GM21619 (cell line): ENCODE measurements around the gene COG3.

Source experiments
- ATAC-seq: cut with Tn5 transposase; IDR thresholded peaks from one replicate; pipeline ENCODE4 v1.9.1; 2021; ENCODE audit not compliant: unreplicated experiment

The COG3 gene

DNA sequence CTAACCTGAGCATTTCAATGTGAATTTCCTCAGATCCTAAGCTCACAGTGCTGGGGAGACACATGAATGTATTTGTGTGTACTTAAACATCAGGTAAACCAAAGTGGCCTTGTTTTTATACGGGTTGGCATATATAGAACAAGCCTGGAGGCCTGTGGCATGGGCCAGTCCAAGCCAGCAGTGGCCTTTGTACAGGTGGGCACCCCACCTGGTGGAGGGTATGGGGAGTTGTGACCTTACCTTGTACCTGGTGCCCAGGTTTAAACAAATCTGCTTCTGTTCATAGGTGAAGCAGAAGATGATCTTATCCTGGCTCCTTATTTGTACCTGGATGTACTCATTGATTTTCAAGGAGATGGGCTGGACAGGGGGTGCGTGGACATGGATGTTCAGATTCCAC is 79.8 kb downstream of the COG3 start:
- no peak for ATAC-seq

DNA sequence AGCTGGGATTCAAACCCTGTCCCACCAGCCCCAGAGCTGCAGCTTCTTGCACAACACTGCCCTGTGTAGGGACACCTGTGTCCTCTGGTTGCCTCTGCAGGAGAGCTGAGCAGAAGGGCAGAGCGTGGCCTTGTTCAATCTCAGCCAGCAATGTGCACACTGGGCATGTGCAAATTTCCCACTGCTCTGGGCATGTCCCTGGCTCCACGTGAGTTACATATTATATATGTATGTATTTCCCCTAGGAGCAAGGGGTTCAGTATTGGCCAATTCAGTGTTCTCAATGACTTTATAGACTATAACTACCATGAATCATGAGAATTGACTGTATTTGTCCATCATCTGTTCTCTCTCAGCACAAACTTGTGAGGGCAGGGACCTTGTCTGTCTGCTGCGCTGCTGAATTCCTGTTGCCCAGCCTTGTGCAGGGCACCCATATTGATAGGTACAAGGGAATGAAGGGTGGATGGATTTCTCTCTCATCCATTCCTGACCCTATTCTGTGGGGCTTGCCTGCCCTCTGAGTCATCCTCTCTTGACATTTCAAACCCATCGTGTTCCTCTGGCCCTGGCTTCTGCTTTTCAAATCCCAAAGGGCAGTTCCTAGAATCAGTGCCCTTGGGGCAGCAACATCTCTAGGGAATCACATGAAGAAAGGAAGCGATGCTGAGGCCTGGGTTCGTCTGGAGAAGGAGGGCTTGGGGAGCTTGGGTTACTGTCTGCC is 81.1 kb downstream of the COG3 start:
- no peak for ATAC-seq

DNA sequence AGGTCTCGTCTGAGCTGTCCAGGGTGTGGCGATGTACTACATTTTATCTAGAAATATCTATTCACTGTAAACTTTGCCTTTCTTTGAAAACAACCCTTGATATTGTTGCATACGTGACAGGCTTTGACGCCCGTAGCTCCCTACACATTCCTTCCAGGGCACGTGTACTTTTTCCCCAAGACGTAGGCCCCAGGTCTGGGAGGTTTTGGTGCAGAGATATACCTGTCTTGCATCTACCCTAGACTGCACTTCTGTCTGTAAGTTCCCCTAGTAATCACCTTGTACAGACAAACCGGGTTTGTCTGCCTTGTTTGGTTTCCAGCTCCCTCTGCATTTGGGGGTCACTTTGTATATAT is 81.6 kb downstream of the COG3 start:
- ATAC-seq = no peak

DNA sequence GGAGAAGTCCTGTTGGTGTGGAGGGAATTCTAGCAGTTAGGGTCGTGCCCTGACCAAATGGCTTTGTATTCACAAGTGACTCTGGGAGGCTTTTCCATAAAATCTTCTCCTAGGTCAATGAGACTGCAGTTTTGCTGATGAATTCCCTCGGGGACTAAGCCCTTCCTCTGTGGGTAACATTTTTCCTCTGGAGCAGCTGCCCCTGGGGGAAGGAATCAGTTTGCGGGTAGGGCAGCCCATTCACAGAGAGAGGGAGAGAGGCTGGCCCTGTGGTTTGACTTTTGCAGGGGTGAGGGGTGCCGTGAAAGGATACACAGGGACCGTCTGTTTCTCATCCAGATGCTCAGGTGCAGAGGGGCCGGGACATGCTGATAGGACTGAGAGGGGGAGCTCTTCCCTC is 83.5 kb downstream of the COG3 start:
- no peak for ATAC-seq

DNA sequence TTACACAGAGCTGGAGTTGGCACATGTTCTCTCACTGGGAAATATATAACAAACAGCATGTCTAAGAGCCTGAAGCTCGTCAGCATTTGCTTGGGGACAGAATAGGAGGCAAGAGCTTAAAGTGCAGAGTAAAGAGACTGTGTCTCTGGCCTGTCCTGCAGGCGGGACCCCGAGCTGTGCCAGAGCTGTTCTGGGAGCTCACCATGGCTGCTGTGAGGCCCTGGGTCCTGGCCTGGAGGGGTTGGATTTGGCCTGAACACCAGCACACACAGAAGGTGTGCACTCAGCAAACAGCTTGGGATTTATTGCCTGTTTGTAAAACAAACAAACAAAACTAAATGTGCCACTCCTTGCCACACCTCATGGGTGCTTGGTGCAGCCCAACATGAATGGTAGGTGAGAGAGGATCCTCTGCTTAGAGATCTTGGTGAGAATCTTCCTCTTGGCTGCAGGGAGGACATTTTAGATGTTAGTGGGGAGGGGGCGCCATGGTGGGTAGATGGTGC is 89.9 kb downstream of the COG3 start:
- no peak for ATAC-seq

DNA sequence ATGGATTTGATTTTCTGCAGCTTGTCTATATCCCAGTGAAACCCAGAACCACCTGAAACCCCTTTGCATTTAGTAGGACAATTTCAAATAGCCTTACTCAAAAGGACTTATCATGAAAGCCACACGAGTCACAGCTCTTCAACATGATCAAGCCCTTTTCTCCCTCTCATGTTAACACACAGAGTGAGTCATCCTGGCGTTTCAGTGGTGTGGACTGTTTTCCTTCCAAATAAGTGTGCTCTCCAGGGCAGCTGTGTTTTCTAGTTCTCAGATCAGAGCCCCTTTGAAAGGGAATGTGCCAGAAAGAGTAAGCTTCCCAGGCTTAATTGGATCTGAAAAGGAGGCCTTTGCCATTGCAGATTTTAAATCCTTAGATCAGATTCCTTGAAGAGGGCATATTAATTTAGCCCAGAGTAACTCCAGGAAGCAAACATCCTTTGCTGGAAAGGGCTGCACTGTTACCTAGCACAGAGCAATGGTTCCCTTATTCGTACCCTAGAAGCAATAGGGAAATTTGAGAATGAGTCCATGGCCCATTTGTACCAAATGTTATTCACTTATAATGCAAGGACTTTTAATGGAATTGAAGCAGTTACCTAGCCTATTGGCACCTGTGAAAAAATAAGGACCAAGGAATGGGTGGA is 99.5 kb downstream of the COG3 start:
- ATAC-seq = no peak

DNA sequence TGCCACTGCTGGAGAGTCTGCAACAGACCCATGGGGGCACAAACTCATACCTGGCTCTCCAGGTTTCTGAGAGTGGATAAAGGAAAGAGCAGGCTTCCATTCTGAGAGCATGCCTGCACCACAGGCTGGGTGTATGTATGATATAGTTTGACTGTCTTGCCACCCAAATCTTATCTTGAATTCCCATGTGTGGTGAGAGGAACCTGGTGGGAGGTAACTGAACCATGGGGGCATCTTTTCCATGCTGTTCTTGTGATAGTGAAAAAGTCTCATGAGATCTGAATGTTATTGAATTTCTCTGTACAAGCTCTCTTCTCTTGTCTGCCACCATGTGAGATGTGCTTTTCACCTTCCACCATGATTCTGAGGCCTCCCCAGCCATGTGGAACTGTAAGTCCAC is 100.6 kb downstream of the COG3 start:
- no peak for ATAC-seq

DNA sequence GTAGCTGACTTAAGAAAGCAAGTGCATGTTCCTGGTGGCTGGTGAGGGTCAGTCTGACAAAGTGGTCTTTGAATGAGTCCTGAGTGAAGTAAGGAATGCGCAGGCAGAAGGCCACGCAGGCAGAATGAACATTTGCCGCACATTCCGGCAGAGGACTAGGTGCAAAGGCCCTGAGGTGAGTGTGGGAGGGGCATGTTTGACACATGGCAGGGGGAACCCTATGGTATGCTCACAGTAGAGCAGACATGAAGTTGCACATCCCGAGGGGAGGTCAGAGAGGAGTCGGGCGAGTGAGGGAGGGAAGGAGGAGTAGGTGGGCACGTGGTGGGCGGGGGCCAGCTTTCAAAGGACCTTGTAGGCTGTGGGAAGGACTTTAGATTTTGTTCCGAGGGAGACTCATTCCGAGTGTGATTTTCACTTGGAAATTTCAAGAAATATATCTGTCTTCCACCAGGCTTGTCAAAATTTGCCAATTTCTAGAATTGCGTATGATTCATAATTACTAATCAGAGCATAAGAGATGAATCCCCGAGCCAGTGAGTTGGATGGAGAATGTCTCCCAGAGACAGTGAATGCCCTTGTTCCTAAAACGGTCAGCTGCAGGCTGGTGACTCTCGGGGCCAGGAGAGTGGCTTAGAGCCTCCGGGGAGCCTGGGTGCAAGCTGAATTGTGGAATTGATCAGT is 110.5 kb downstream of the COG3 start:
- ATAC-seq = no peak

DNA sequence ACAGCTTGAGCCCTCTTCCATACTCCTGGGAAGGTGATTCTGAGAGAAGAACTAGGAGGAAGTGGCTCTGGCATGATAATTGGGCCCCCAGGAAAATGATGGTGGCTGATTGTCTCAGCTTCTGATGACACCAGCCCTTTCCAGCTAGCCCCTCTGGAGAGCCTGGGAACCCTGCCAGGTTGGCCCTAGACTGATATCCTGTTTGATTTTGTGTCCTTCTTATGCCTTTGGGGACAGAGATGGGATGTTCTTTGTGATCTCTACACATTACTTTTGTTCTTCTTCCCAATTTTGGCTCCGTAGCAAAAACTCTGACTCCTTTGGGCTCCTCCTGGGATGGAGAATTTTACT is 111.1 kb downstream of the COG3 start:
- ATAC-seq = no peak

DNA sequence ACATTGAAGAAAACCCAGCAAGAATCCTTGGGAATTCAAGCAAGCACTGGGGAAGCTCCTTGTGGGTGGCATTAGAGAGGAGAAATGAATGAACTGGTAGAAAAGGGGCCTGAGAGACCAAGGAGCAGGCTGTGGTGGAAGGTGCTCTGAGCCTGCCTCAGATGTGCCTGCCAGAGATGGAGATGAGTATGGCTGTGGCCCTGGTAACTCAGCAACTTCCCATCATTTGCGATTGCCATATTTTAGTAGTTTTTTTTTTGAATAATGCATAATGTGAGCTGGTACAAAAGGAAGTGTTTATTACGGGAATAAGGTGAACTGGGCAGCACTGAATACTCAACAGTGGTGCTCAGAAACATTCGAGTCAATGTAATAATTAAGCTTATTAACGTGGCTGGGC is 111.7 kb downstream of the COG3 start:
- no peak for ATAC-seq

DNA sequence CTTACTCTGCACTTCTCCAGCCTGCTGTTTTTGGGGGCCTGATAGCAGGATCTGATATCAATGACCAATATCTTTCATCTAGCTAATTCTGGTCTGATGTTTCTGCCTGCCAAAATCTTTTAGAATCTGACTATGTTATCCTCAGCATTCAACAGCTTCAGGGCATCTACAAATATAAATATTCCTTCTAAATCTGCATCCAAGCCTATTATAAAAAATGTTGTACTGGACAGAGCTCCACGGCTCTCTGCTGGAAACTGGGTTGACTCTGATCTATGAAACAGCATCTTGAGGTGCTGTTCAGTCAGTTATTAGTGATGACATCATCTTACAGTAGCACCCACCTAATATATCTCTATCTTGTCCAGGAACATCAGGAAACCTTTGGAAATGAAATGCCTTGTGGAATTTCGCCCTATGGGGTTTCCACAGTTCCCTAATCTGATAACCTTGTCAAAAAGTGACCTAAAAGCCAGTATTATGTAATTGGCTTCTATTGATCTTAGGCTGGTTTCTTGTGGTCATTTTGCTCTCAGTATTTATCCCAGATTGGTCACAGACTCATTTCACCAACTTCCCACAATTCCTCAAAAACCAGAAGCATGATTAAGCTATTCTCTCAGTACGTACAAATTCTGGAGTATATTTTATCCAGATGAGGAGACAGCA is 117.8 kb downstream of the COG3 start:
- ATAC-seq = no peak

DNA sequence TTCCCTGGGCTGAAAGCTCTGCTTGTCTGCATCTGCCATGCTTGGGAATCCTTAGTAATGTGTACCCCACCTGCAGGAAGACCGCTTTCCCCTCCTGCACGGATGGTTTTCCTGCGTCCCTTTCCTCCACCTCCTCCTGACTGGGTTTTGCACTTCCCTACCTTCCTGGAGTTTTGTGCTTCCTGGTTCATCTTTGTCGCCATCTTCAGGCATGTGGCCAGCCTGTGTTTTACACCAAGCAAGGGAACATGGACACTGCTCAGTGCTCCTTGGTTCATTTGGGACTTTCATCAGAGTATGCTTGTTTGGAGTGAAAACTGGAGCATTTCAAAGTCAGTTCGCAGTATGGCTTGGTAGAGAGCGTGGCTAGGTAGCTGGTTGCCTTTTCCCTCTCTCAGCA is 120.1 kb downstream of the COG3 start:
- no peak for ATAC-seq
